Endothelial cell of umbilical vein (primary cell): ENCODE results near the gene ARHGAP31. TPM values are rescaled to one million over a fixed set of nuclear protein-coding genes. Genes with fewer than 3 reads are reported as not detected.

Experiments
- BruUV-seq: library from RNA; stranded (reverse); fragments of 400-500 nt; replicated peaks from 2 replicates; lab custom pipeline; 2021; lab: Mats Ljungman, UMichigan
- CTCF ChIA-PET: fragments of 300-600, 350-600 bp; sonication (Branson Sonifier 250); formaldehyde crosslinking; loops from one replicate; lab custom pipeline; 2021; ENCODE audit warnings: antibody characterized with exemption, inconsistent platforms; lab: Charles Lee
- POLR2A ChIA-PET: fragments of 300-600, 350-600 bp; sonication (Branson Sonifier 250); formaldehyde crosslinking; loops from one replicate; lab custom pipeline; 2021; ENCODE audit warnings: antibody characterized with exemption, inconsistent platforms; lab: Charles Lee
- DNase-seq: peaks from one replicate; pipeline ENCODE4 v3.0.0-alpha.2; 2011; ENCODE audit warnings: low read depth, low spot score
- FAIRE-seq: peaks from 2 replicates; lab custom pipeline; 2011; peaks lifted over from hg19 to GRCh38; lab: Jason Lieb, UNC
- H2AFZ ChIP-seq: 2 replicates; pipeline ENCODE4 v1.6.0; 2012; ENCODE audit warnings: low read depth, low read length, control low read depth, inconsistent platforms
- H3K27ac ChIP-seq: 2 replicates; pipeline ENCODE4 v1.5.1; 2011; ENCODE audit warnings: low read depth, mild to moderate bottlenecking, control low read depth, low read length, moderate library complexity; ENCODE audit not compliant: insufficient read depth
- H3K27me3 ChIP-seq, 2 experiments: 2 replicates each; pipeline versions ENCODE4 v1.6.0 to v1.6.1; 2011; ENCODE audit warnings: low read length in 2 of 2, mixed read lengths in 1 of 2; ENCODE audit not compliant: control insufficient read depth in 2 of 2, insufficient read depth in 2 of 2
- H3K36me3 ChIP-seq, 2 experiments: 2 replicates in 1 of 2; 3 replicates in 1 of 2; pipeline ENCODE4 v1.5.1; 2011; ENCODE audit warnings: low read length in 2 of 2, mild to moderate bottlenecking in 1 of 2, moderate library complexity in 1 of 2; ENCODE audit not compliant: control insufficient read depth in 2 of 2, insufficient read depth in 2 of 2; ENCODE audit errors: extremely low read depth in 1 of 2
- H3K4me1 ChIP-seq: 3 replicates; pipeline ENCODE4 v1.5.1; 2011; ENCODE audit warnings: mild to moderate bottlenecking, low read length; ENCODE audit not compliant: control insufficient read depth, insufficient read depth; ENCODE audit errors: extremely low read depth
- H3K4me2 ChIP-seq: 2 replicates; pipeline ENCODE4 v1.6.1; 2011; ENCODE audit warnings: low read length, control low read depth, mixed read lengths; ENCODE audit not compliant: insufficient read depth
- H3K4me3 ChIP-seq, 3 experiments: fragments of 200-600 bp in 1 of 3; sonication (generic), shearing (Covaris generic) in 1 of 3; replicated peaks in 1 of 3; 2 replicates each; pipeline ENCODE4 v1.5.1; 2011 to 2016; ENCODE audit warnings: control low read depth in 3 of 3, low read length in 3 of 3, mild to moderate bottlenecking in 2 of 3, inconsistent platforms in 1 of 3, low read depth in 1 of 3, moderate library complexity in 1 of 3; ENCODE audit not compliant: insufficient read depth in 1 of 3
- H3K79me2 ChIP-seq: 2 replicates; pipeline ENCODE4 v1.6.0; 2012; ENCODE audit warnings: low read length, inconsistent platforms; ENCODE audit not compliant: control insufficient read depth, insufficient read depth
- H3K9ac ChIP-seq: replicated peaks from 2 replicates; pipeline ENCODE3; 2011; ENCODE audit warnings: low read length, control low read depth; ENCODE audit not compliant: insufficient read depth; ENCODE audit errors: extremely low read depth
- H3K9me1 ChIP-seq: replicated peaks from 3 replicates; pipeline ENCODE4 v1.6.0; 2011; ENCODE audit warnings: mild to moderate bottlenecking, low read length; ENCODE audit not compliant: control insufficient read depth, insufficient read depth; ENCODE audit errors: extremely low read depth
- H3K9me3 ChIP-seq: replicated peaks from 2 replicates; pipeline ENCODE4 v1.5.1; 2012; ENCODE audit warnings: low read length, inconsistent platforms; ENCODE audit not compliant: control insufficient read depth, insufficient read depth
- H4K20me1 ChIP-seq: replicated peaks from 2 replicates; pipeline ENCODE3; 2011; ENCODE audit warnings: mild to moderate bottlenecking, low read length; ENCODE audit not compliant: control insufficient read depth, insufficient read depth; ENCODE audit errors: extremely low read depth
- EZH2 ChIP-seq: IDR thresholded peaks from 2 replicates; pipeline ENCODE4 v1.6.1; 2012; ENCODE audit warnings: borderline replicate concordance, low read depth, mild to moderate bottlenecking, moderate library complexity, low read length, inconsistent platforms; ENCODE audit not compliant: severe bottlenecking
- GATA2 ChIP-seq: IDR thresholded peaks from 2 replicates; pipeline ENCODE4 v1.7.0; 2011; ENCODE audit warnings: low read depth, mild to moderate bottlenecking, moderate library complexity, mixed read lengths, low read length; ENCODE audit not compliant: insufficient read length, insufficient read depth
- MYC ChIP-seq: IDR thresholded peaks from one replicate; pipeline ENCODE4 v1.6.1; 2011; ENCODE audit warnings: mild to moderate bottlenecking, low read depth, low read length
- dilution Hi-C: fragments of 300-500 bp; cut with MboI; formaldehyde crosslinking; loops from one replicate; pipeline ENCODE4 v1.15.0; 2019; ENCODE audit warnings: low sequenced_read_pairs; ENCODE audit not compliant: extremely low pct_ligation_motif_present
- intact Hi-C: fragments of 100-400 bp; cut with micrococcal nuclease; formaldehyde crosslinking; loops from one replicate; pipeline ENCODE4 v1.10.0; 2022
- polyA plus RNA-seq, 4 experiments: library from polyadenylated mRNA; depleted of rRNA in 3 of 4; stranded (reverse) in 3 of 4; unstranded in 1 of 4; fragments of >200 nt; gene quantifications; 2 replicates each; pipeline versions ENCODE4 v1.2.1 to v1.2.3, GENCODE V29; 2011 to 2012; ENCODE audit warnings: missing spikeins in 1 of 4
- total RNA-seq: library from RNA; stranded (reverse); gene quantifications from 2 replicates; pipeline ENCODE4 v1.2.3, GENCODE V29; 2021
- TF ChIP-seq, protein P1 (sequence below): IDR thresholded peaks from 2 replicates; pipeline ENCODE4 v1.6.1; 2011; ENCODE audit not compliant: insufficient read depth, insufficient read length

Gene ARHGAP31
- total and polyA plus RNA-seq, 2 donors (not counting 3 experiments of a cell fraction or from before 2014, with no cell fraction given) = 25.5 to 65.8 TPM

DNA sequence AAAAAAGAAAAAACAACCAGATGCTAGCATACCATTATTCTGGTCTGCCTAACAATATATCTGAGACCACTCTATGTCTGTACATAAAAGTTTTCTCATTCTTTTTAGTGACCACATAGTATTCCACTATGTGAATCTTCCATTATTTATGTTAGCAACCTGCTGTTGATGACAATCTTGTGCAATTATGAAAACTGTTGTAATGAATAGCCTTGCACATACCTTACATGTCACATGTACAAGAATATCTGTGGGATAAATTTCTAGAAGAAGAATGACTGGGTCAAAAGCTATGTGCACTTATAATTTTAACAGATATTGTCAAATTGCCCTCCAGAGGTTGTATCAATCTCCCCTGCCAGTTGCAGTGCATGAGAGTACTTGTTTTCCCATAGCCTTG is 62.5 kb downstream of the ARHGAP31 start:
- Histone ChIP-seq H3K9me1 (no peaks in the 10 kb centered on the region), H3K36me3 (no peaks in the 10 kb centered on the region), H3K79me2 (peaks cover 51% of the 10 kb centered on the region), H3K4me3 (no peak overlapping the region), H2AFZ (no peak overlapping the region), H3K27me3 (no peaks in the 10 kb centered on the region), H3K4me1 (peaks cover 21% of the 10 kb centered on the region), H3K27ac (no peak overlapping the region), H3K9me3 (no peaks in the 10 kb centered on the region), H3K9ac (no peak overlapping the region), H4K20me1 (no peaks in the 10 kb centered on the region), H3K4me2 (no peak overlapping the region)
- intact Hi-C loops = no loop called here
- no peak for DNase-seq
- no peak for TF ChIP-seq MYC
- POLR2A ChIA-PET = no interaction called here
- dilution Hi-C loops = no loop called here
- BruUV-seq = no TSS peak
- FAIRE-seq = no peak
- CTCF ChIA-PET = interaction anchor here (1.0 kb wide), 1 partner anchor 11 kb away, joined by 4 read pairs; no protein-coding TSS in a partner anchor

DNA sequence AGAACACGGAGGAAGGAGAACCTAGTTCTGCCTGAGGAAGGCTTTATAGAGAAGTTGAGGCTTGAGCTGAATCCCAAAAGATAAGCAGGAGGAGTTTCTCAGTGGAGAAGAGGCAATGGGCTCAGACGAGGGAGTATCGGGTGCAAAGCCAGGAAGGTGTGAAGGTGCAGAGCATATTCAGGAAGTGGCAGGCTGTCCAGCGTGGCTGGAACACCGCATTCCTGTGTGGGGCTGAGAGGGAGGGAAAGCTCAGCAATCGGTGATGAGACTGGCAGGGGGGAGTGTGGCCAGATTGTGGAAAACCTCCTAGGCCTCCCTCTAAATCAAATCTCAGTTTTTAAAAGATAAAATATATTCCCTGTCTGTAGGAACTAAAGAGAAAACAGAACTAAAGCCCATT is 63.0 kb downstream of the ARHGAP31 start:
- H3K9me3 ChIP-seq = no peaks in the 10 kb centered on the region
- intact Hi-C loops (no loop called here), dilution Hi-C loops (no loop called here)
- peaks cover 18% of the 10 kb centered on the region for H3K4me1 ChIP-seq
- no TSS peak for BruUV-seq
- peak; percentile 31 for FAIRE-seq
- no peaks in the 10 kb centered on the region for H3K9me1 ChIP-seq
- ChIA-PET POLR2A (no interaction called here), CTCF (interaction anchor here (1.0 to 1.1 kb wide), 2 partner anchors 11 to 82 kb away, joined by 3 to 4 read pairs; no protein-coding TSS in a partner anchor)
- no peak overlapping the region for H3K4me3 ChIP-seq
- no peak overlapping the region for H3K9ac ChIP-seq
- no peak overlapping the region for H3K27ac ChIP-seq
- no peak overlapping the region for H3K4me2 ChIP-seq
- H2AFZ ChIP-seq = no peak overlapping the region
- peaks cover 48% of the 10 kb centered on the region for H3K79me2 ChIP-seq
- H3K27me3 ChIP-seq = no peaks in the 10 kb centered on the region
- TF ChIP-seq, protein P1, sequence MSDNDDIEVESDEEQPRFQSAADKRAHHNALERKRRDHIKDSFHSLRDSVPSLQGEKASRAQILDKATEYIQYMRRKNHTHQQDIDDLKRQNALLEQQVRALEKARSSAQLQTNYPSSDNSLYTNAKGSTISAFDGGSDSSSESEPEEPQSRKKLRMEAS = no peak
- TF ChIP-seq EZH2 (no peak), MYC (no peak), GATA2 (no peak)
- no peaks in the 10 kb centered on the region for H3K36me3 ChIP-seq
- DNase-seq = no peak
- no peaks in the 10 kb centered on the region for H4K20me1 ChIP-seq
